Activated T-helper 2 cell treated with anti-CD3 and anti-CD28 coated beads, Interferon-gamma antibody, Interleukin-2, Interleukin-4, amounts not matched to agents 10 μg/mL and 5 μg/mL and 100 μg/mL, durations not matched to agents 14 hours and 24 hours and 36 hours (primary cell): ENCODE results near the gene NFE2L1. TPM values are rescaled to one million over a fixed set of nuclear protein-coding genes. Genes with fewer than 3 reads are reported as not detected.
A peak's percentile ranks its signal among the peaks of the same experiment; 100 is the strongest.
"Not testable (repeated sequence)": the region's sequence is repeated elsewhere in the genome, so short reads cannot be mapped to it uniquely, and the experiment has no call there.

Experiments
- DNase-seq: peaks from one replicate; pipeline ENCODE4 v3.0.0; 2021; ENCODE audit warnings: low spot score
- H3K27ac Mint-ChIP-seq: one replicate; pipeline ENCODE4 v1.8.0; 2021; ENCODE audit warnings: mixed read lengths
- H3K27me3 Mint-ChIP-seq: one replicate; pipeline ENCODE4 v1.8.0; 2021; ENCODE audit warnings: low read depth, mixed read lengths
- H3K36me3 Mint-ChIP-seq: one replicate; pipeline ENCODE4 v1.8.0; 2021; ENCODE audit warnings: low read depth, mixed read lengths
- H3K4me1 Mint-ChIP-seq: one replicate; pipeline ENCODE4 v1.8.0; 2021; ENCODE audit warnings: low read depth, mixed read lengths
- H3K4me3 Mint-ChIP-seq: one replicate; pipeline ENCODE4 v1.8.0; 2021; ENCODE audit warnings: low read depth, mild to moderate bottlenecking, moderate library complexity, mixed read lengths
- H3K9me3 Mint-ChIP-seq: one replicate; pipeline ENCODE4 v1.8.0; 2021; ENCODE audit warnings: mixed read lengths
- intact Hi-C: fragments of 100-400 bp; cut with micrococcal nuclease; formaldehyde crosslinking; loops from one replicate; pipeline ENCODE4 v1.15.1; 2023
- total RNA-seq: library from RNA; stranded (reverse); gene quantifications from 2 replicates; pipeline ENCODE4 v1.2.3, GENCODE V29; 2022

Gene NFE2L1
- total RNA-seq, 1 donor from 2014 or later, result 71.3 TPM

GRCh38 chr17:48025904-48026501 lies 22.2 kb upstream of the NFE2L1 start:
- no peak overlapping the region for H3K27ac Mint-ChIP-seq
- H3K4me3 Mint-ChIP-seq, result peak overlapping the region; percentile 86
- no peaks in the 10 kb centered on the region for H3K9me3 Mint-ChIP-seq
- H3K36me3 Mint-ChIP-seq, result no peaks in the 10 kb centered on the region
- peaks cover 30% of the 10 kb centered on the region for H3K27me3 Mint-ChIP-seq
- no peak for DNase-seq
- H3K4me1 Mint-ChIP-seq, result peaks cover 28% of the 10 kb centered on the region
- intact Hi-C loops, result loop anchor here (1.0 to 10.0 kb wide), 8 partner anchors 22 to 592 kb away; partner anchors contain the start of genes CBX1, CDK5RAP3 and NFE2L1

GRCh38 chr17:48026502-48027321 lies 21.4 kb upstream of the NFE2L1 start:
- Mint-ChIP-seq H3K4me3 (no peak overlapping the region), H3K27ac (no peak overlapping the region), H3K36me3 (no peaks in the 10 kb centered on the region), H3K4me1 (peaks cover 28% of the 10 kb centered on the region), H3K9me3 (no peaks in the 10 kb centered on the region), H3K27me3 (peaks cover 27% of the 10 kb centered on the region)
- DNase-seq, result peak; percentile 65
- intact Hi-C loops, result loop anchor here (5.0 to 10.0 kb wide), 2 partner anchors 218 to 516 kb away; no protein-coding TSS in a partner anchor

GRCh38 chr17:48027322-48027981 lies 20.7 kb upstream of the NFE2L1 start:
- H3K4me3 Mint-ChIP-seq, result no peak overlapping the region
- intact Hi-C loops, result loop anchor here (5.0 to 10.0 kb wide), 2 partner anchors 217 to 515 kb away; no protein-coding TSS in a partner anchor
- no peak overlapping the region for H3K27ac Mint-ChIP-seq
- no peaks in the 10 kb centered on the region for H3K36me3 Mint-ChIP-seq
- peaks cover 28% of the 10 kb centered on the region for H3K4me1 Mint-ChIP-seq
- peaks cover 22% of the 10 kb centered on the region for H3K27me3 Mint-ChIP-seq
- H3K9me3 Mint-ChIP-seq, result no peaks in the 10 kb centered on the region
- DNase-seq, result no peak

- no peak overlapping the region for H3K4me3 Mint-ChIP-seq
- H3K9me3 Mint-ChIP-seq, result no peaks in the 10 kb centered on the region
- H3K27ac Mint-ChIP-seq, result no peak overlapping the region
- peaks cover 24% of the 10 kb centered on the region for H3K27me3 Mint-ChIP-seq
- no peaks in the 10 kb centered on the region for H3K36me3 Mint-ChIP-seq
- intact Hi-C loops, result loop anchor here (5.0 to 10.0 kb wide), 2 partner anchors 216 to 514 kb away; no protein-coding TSS in a partner anchor
- no peak for DNase-seq
- peaks cover 23% of the 10 kb centered on the region for H3K4me1 Mint-ChIP-seq
These were observed 19.4 kb upstream of the NFE2L1 start for GRCh38 chr17:48028736-48029135.

GRCh38 chr17:48030531-48030930 lies 17.6 kb upstream of the NFE2L1 start:
- no peak overlapping the region for H3K27ac Mint-ChIP-seq
- H3K4me3 Mint-ChIP-seq, result no peak overlapping the region
- H3K4me1 Mint-ChIP-seq, result peaks cover 14% of the 10 kb centered on the region
- peaks cover 27% of the 10 kb centered on the region for H3K27me3 Mint-ChIP-seq
- H3K36me3 Mint-ChIP-seq, result no peaks in the 10 kb centered on the region
- no peaks in the 10 kb centered on the region for H3K9me3 Mint-ChIP-seq
- DNase-seq, result no peak
- intact Hi-C loops, result no loop called here

- DNase-seq, result no peak
- Mint-ChIP-seq H3K9me3 (no peaks in the 10 kb centered on the region), H3K4me3 (no peak overlapping the region), H3K27ac (no peak overlapping the region), H3K36me3 (no peaks in the 10 kb centered on the region), H3K4me1 (peaks cover 3% of the 10 kb centered on the region), H3K27me3 (peaks cover 31% of the 10 kb centered on the region)
- intact Hi-C loops, result no loop called here
These were observed 16.2 kb upstream of the NFE2L1 start for GRCh38 chr17:48031966-48032365.

- H3K4me3 Mint-ChIP-seq, H3K9me3 Mint-ChIP-seq, H3K27ac Mint-ChIP-seq, intact Hi-C loops, H3K36me3 Mint-ChIP-seq, DNase-seq: not testable (repeated sequence)
- Mint-ChIP-seq H3K4me1 (peaks cover 10% of the 10 kb centered on the region), H3K27me3 (peaks cover 42% of the 10 kb centered on the region)
These were observed 13.4 kb upstream of the NFE2L1 start for GRCh38 chr17:48034734-48035133.

- Mint-ChIP-seq H3K4me3 (peak overlapping the region; percentile 76), H3K36me3 (no peaks in the 10 kb centered on the region), H3K27ac (no peak overlapping the region), H3K4me1 (peaks cover 10% of the 10 kb centered on the region), H3K27me3 (peaks cover 38% of the 10 kb centered on the region), H3K9me3 (no peaks in the 10 kb centered on the region)
- DNase-seq, result no peak
- intact Hi-C loops, result loop anchor here (2.0 kb wide), 1 partner anchor 38 kb away; no protein-coding TSS in a partner anchor
These were observed 11.5 kb upstream of the NFE2L1 start for GRCh38 chr17:48036693-48037035.

GRCh38 chr17:48037036-48037837 lies 10.9 kb upstream of the NFE2L1 start, which contains the start of gene COPZ2:
COPZ2 (minus strand) TSS chr17:48037797; CDS start chr17:48037777, 20 bp downstream.
- peak; percentile 57 for DNase-seq
- intact Hi-C loops, result loop anchor here (2.0 kb wide), 1 partner anchor 38 kb away; no protein-coding TSS in a partner anchor
- peak within 1 kb of the TSS; percentile 41 for H3K27ac Mint-ChIP-seq
- peak within 1 kb of the TSS; percentile 81 for H3K4me3 Mint-ChIP-seq
- H3K27me3 Mint-ChIP-seq, result peaks cover 38% of the 10 kb centered on the region
- H3K36me3 Mint-ChIP-seq, result no peaks in the 10 kb centered on the region
- H3K9me3 Mint-ChIP-seq, result no peaks in the 10 kb centered on the region
- H3K4me1 Mint-ChIP-seq, result peaks cover 10% of the 10 kb centered on the region

GRCh38 chr17:48037838-48038323 lies 10.3 kb upstream of the NFE2L1 start:
- Mint-ChIP-seq H3K4me1 (peaks cover 10% of the 10 kb centered on the region), H3K4me3 (peak overlapping the region; percentile 81)
- no peak for DNase-seq

GRCh38 chr17:48038687-48039086 lies 9.5 kb upstream of the NFE2L1 start:
- peak overlapping the region; percentile 81 for H3K4me3 Mint-ChIP-seq

More at GRCh38 chr17:48037838-48038323, 10.3 kb upstream of the NFE2L1 start:
- no peaks in the 10 kb centered on the region for H3K9me3 Mint-ChIP-seq
- H3K27ac Mint-ChIP-seq, result peak overlapping the region; percentile 41
- peaks cover 32% of the 10 kb centered on the region for H3K27me3 Mint-ChIP-seq
- intact Hi-C loops, result loop anchor here (1.0 to 2.0 kb wide), 2 partner anchors 10 to 37 kb away; partner anchors contain the start of gene NFE2L1
- no peaks in the 10 kb centered on the region for H3K36me3 Mint-ChIP-seq

GRCh38 chr17:48043176-48043575 lies 5.0 kb upstream of the NFE2L1 start:
- Mint-ChIP-seq H3K27me3 (peaks cover 11% of the 10 kb centered on the region), H3K9me3 (no peaks in the 10 kb centered on the region), H3K36me3 (peaks cover 7% of the 10 kb centered on the region), H3K4me1 (peaks cover 17% of the 10 kb centered on the region), H3K4me3 (no peak overlapping the region), H3K27ac (no peak overlapping the region)
- no peak for DNase-seq
- intact Hi-C loops, result no loop called here

More at GRCh38 chr17:48038687-48039086, 9.5 kb upstream of the NFE2L1 start:
- Mint-ChIP-seq H3K27me3 (peaks cover 26% of the 10 kb centered on the region), H3K36me3 (no peaks in the 10 kb centered on the region), H3K27ac (no peak overlapping the region), H3K4me1 (peaks cover 10% of the 10 kb centered on the region), H3K9me3 (no peaks in the 10 kb centered on the region)
- intact Hi-C loops, result loop anchor here (1.0 kb wide), 1 partner anchor 10 kb away; the partner anchor contains the start of gene NFE2L1
- no peak for DNase-seq
